ENCODE data around the gene SERINC2. TPM values are rescaled to one million over a fixed set of nuclear protein-coding genes. Genes with fewer than 3 reads are reported as not detected.
A peak's percentile ranks its signal among the peaks of the same experiment; 100 is the strongest.

Gene SERINC2
- total RNA-seq, 2 experiments from 2014 or later = 0.14 TPM; not detected in 1

GRCh38 chr1:31394584-31395193, 18.3 kb upstream of the SERINC2 start:
- Mint-ChIP-seq H3K9me3 (no peaks in the 10 kb centered on the region), H3K36me3 (no peaks in the 10 kb centered on the region), H3K27ac (peak overlapping the region; percentile 78), H3K27me3 (no peaks in the 10 kb centered on the region), H3K4me1 (peaks cover 12% of the 10 kb centered on the region), H3K4me3 (peak overlapping the region; percentile 82)
- POLR2A ChIA-PET = no interaction called here
- ATAC-seq (ENCODE audit: low read depth) (peak; percentile 93), DNase-seq (peak; percentile 86)

GRCh38 chr1:31396633-31397351, 16.2 kb upstream of the SERINC2 start:
- Mint-ChIP-seq H3K27me3 (no peaks in the 10 kb centered on the region), H3K27ac (no peak overlapping the region), H3K4me3 (no peak overlapping the region), H3K4me1 (peaks cover 16% of the 10 kb centered on the region), H3K36me3 (no peaks in the 10 kb centered on the region), H3K9me3 (no peaks in the 10 kb centered on the region)
- ATAC-seq (ENCODE audit: low read depth) (no peak), DNase-seq (no peak)
- POLR2A ChIA-PET = no interaction called here

GRCh38 chr1:31397360-31398095, 15.5 kb upstream of the SERINC2 start:
- H3K9me3 Mint-ChIP-seq = no peaks in the 10 kb centered on the region
- H3K4me3 Mint-ChIP-seq = no peak overlapping the region
- peaks cover 16% of the 10 kb centered on the region for H3K4me1 Mint-ChIP-seq
- H3K36me3 Mint-ChIP-seq = no peaks in the 10 kb centered on the region
- H3K27me3 Mint-ChIP-seq = no peaks in the 10 kb centered on the region
- POLR2A ChIA-PET = no interaction called here
- no peak for DNase-seq
- no peak overlapping the region for H3K27ac Mint-ChIP-seq
- ATAC-seq (ENCODE audit: low read depth) = no peak

- Mint-ChIP-seq H3K36me3 (no peaks in the 10 kb centered on the region), H3K4me3 (no peak overlapping the region), H3K27ac (no peak overlapping the region), H3K9me3 (no peaks in the 10 kb centered on the region), H3K27me3 (no peaks in the 10 kb centered on the region), H3K4me1 (peaks cover 16% of the 10 kb centered on the region)
- ATAC-seq (ENCODE audit: low read depth) (no peak), DNase-seq (no peak)
- POLR2A ChIA-PET = no interaction called here
These were observed 14.8 kb upstream of the SERINC2 start for GRCh38 chr1:31398246-31398645.

GRCh38 chr1:31399976-31400375, 13.0 kb upstream of the SERINC2 start:
- Mint-ChIP-seq H3K27me3 (peaks cover 5% of the 10 kb centered on the region), H3K27ac (no peak overlapping the region), H3K9me3 (no peaks in the 10 kb centered on the region), H3K4me1 (peaks cover 10% of the 10 kb centered on the region), H3K36me3 (no peaks in the 10 kb centered on the region), H3K4me3 (no peak overlapping the region)
- POLR2A ChIA-PET = no interaction called here
- DNase-seq (no peak), ATAC-seq (ENCODE audit: low read depth) (no peak)

GRCh38 chr1:31400393-31400792, 12.6 kb upstream of the SERINC2 start:
- Mint-ChIP-seq H3K4me3 (no peak overlapping the region), H3K4me1 (peaks cover 8% of the 10 kb centered on the region), H3K27ac (no peak overlapping the region), H3K27me3 (peaks cover 5% of the 10 kb centered on the region), H3K36me3 (no peaks in the 10 kb centered on the region), H3K9me3 (no peaks in the 10 kb centered on the region)
- ATAC-seq (ENCODE audit: low read depth) (no peak), DNase-seq (no peak)
- POLR2A ChIA-PET = no interaction called here

- H3K4me1 Mint-ChIP-seq = peaks cover 6% of the 10 kb centered on the region
- ATAC-seq (ENCODE audit: low read depth) (no peak), DNase-seq (no peak)
- H3K27ac Mint-ChIP-seq = no peak overlapping the region
- H3K27me3 Mint-ChIP-seq = peaks cover 5% of the 10 kb centered on the region
- no peak overlapping the region for H3K4me3 Mint-ChIP-seq
- H3K9me3 Mint-ChIP-seq = no peaks in the 10 kb centered on the region
- H3K36me3 Mint-ChIP-seq = no peaks in the 10 kb centered on the region
- POLR2A ChIA-PET = no interaction called here
These were observed 11.8 kb upstream of the SERINC2 start for GRCh38 chr1:31401241-31401640.

GRCh38 chr1:31405578-31406245, 7.3 kb upstream of the SERINC2 start:
- no peak overlapping the region for H3K27ac Mint-ChIP-seq
- H3K4me3 Mint-ChIP-seq = no peak overlapping the region
- no peaks in the 10 kb centered on the region for H3K36me3 Mint-ChIP-seq
- no peak for ATAC-seq (ENCODE audit: low read depth)
- no peak for DNase-seq
- peaks cover 18% of the 10 kb centered on the region for H3K27me3 Mint-ChIP-seq
- POLR2A ChIA-PET = no interaction called here
- no peaks in the 10 kb centered on the region for H3K4me1 Mint-ChIP-seq
- no peaks in the 10 kb centered on the region for H3K9me3 Mint-ChIP-seq

- POLR2A ChIA-PET = interaction anchor here (0.7 kb wide), 1 partner anchor 220 kb away, joined by 4 read pairs; no protein-coding TSS in a partner anchor
- ATAC-seq (ENCODE audit: low read depth) = no peak
- Mint-ChIP-seq H3K4me3 (no peak overlapping the region), H3K27ac (no peak overlapping the region), H3K9me3 (no peaks in the 10 kb centered on the region), H3K27me3 (peaks cover 32% of the 10 kb centered on the region), H3K36me3 (no peaks in the 10 kb centered on the region), H3K4me1 (no peaks in the 10 kb centered on the region)
- DNase-seq = no peak
These were observed 5.9 kb upstream of the SERINC2 start for GRCh38 chr1:31407029-31407626.

GRCh38 chr1:31408788-31409318, 4.2 kb upstream of the SERINC2 start:
- DNase-seq (no peak), ATAC-seq (ENCODE audit: low read depth) (no peak)
- POLR2A ChIA-PET = no interaction called here
- Mint-ChIP-seq H3K9me3 (no peaks in the 10 kb centered on the region), H3K4me1 (peaks cover 5% of the 10 kb centered on the region), H3K4me3 (no peak overlapping the region), H3K27ac (no peak overlapping the region), H3K27me3 (peaks cover 40% of the 10 kb centered on the region), H3K36me3 (no peaks in the 10 kb centered on the region)

GRCh38 chr1:31409946-31410858, 2.8 kb upstream of the SERINC2 start:
- peaks cover 50% of the 10 kb centered on the region for H3K27me3 Mint-ChIP-seq
- H3K4me3 Mint-ChIP-seq = no peak overlapping the region
- no peak overlapping the region for H3K27ac Mint-ChIP-seq
- ATAC-seq (ENCODE audit: low read depth) = no peak
- H3K9me3 Mint-ChIP-seq = no peaks in the 10 kb centered on the region
- no peak for DNase-seq
- POLR2A ChIA-PET = no interaction called here
- peaks cover 5% of the 10 kb centered on the region for H3K4me1 Mint-ChIP-seq
- no peaks in the 10 kb centered on the region for H3K36me3 Mint-ChIP-seq

GRCh38 chr1:31410871-31411270, 2.1 kb upstream of the SERINC2 start:
- ATAC-seq (ENCODE audit: low read depth) (no peak), DNase-seq (no peak)
- H3K9me3 Mint-ChIP-seq = no peaks in the 10 kb centered on the region
- H3K4me1 Mint-ChIP-seq = peaks cover 5% of the 10 kb centered on the region
- no peak overlapping the region for H3K27ac Mint-ChIP-seq
- H3K36me3 Mint-ChIP-seq = no peaks in the 10 kb centered on the region
- H3K4me3 Mint-ChIP-seq = no peak overlapping the region
- POLR2A ChIA-PET = no interaction called here
- H3K27me3 Mint-ChIP-seq = peaks cover 56% of the 10 kb centered on the region
